Measurements from ENCODE around the gene TLE4.
"Not testable (repeated sequence)": the region's sequence is repeated elsewhere in the genome, so short reads cannot be mapped to it uniquely, and the experiment has no call there.

TLE4 gene

GRCh38 chr9:79638806-79639205 lies 67.0 kb downstream of the TLE4 start:
- DNase-seq: no peak

DNA sequence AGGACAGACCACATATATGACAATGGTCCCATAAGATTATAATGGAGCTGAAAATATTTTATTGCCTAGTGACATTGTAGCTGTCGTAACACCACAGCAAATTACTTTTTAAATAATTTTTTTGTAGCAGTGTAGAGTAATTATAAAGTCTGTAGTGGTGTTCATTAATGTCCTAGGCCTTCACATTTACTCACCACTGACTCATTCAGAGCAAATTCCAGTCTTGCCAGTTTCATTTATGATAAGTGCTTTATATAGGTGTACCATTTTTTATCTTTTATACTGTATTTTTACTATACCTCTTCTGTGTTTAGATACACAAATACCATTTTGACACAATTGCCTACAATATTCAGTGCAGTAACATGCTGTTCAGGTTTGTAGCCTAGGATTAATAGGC lies 67.6 kb downstream of the TLE4 start:
- DNase-seq: no peak

DNA sequence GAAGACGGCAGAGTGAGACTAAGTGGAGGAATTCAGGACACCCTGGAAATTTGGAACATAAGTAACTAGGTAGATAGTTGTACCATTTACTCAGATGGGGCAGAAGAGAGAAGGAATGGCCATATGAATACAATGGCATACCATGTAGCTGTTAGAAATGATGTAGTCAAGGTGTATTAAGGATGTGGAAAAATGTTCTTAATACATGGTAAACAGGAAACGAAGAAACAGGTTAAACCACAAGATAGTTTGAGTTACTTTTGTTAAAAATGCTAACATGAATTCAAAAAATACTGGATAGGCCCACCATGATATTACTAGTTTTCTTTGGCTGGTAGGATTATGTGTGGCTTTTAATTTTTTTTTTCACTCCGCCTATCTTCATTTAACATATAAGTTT lies 68.3 kb downstream of the TLE4 start:
- DNase-seq: not testable (repeated sequence)

DNA sequence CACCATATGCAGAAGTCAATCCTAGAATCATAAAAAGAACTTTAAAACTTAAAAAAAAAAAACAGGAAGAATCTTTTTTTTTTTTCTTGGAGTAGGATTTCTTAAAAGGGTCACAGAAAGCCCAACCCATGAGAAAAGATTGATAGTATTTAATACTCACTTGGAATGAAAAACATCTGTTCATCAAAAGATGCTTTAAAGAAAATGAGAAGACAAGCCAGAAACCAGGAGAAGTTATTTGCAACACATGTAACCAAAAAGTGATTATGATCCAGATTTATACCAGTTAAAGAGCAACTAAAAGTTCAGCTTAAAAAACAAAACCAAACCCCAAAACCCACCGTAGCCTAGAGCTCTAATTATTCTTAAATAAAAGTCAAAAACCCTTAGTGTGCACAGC lies 69.3 kb downstream of the TLE4 start:
- no peak for DNase-seq

GRCh38 chr9:79642671-79643070 lies 70.9 kb downstream of the TLE4 start:
- no peak for DNase-seq

- no peak for DNase-seq
Measured at GRCh38 chr9:79644048-79644447, 72.3 kb downstream of the TLE4 start.

DNA sequence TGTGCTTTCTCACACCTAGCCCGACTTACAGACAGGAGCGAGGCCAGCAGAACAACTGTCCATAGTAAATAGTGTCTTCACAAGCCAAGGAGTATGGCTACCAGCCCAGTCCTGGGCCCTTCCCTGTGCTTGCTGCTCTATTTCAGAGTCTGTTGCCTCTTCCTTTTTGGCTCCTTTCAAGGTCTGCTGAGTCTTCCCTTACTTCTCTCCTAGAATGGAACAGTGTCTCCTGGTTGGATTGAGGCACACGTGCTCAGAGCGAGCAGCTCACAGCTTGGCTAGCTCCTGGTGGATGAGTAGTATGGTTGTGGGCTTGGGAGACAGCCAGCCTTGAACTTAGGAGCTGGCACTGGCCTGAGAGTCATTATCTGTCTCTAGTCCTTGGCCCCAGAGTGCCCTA lies 72.8 kb downstream of the TLE4 start:
- DNase-seq: no peak

- DNase-seq: no peak
Measured at GRCh38 chr9:79645110-79645509, 73.3 kb downstream of the TLE4 start.

DNA sequence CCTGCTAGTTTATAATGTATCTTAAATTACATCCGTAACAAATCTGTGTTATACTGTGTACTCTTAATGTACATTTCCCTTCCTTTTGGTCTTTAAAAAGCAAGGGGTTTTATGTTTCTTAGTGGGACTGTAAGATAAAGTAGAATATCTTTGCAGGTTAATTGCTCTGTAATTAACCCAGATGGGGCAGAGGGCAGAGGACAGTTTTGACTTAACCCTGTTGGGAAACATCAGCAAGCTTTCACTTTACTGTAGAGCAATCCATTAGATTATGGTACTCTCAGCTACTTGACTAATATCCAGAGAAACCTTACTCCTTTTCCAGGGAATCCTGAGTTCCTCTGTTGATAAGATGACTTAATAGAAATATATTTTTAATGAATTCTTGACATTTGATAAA lies 74.3 kb downstream of the TLE4 start:
- no peak for DNase-seq

DNA sequence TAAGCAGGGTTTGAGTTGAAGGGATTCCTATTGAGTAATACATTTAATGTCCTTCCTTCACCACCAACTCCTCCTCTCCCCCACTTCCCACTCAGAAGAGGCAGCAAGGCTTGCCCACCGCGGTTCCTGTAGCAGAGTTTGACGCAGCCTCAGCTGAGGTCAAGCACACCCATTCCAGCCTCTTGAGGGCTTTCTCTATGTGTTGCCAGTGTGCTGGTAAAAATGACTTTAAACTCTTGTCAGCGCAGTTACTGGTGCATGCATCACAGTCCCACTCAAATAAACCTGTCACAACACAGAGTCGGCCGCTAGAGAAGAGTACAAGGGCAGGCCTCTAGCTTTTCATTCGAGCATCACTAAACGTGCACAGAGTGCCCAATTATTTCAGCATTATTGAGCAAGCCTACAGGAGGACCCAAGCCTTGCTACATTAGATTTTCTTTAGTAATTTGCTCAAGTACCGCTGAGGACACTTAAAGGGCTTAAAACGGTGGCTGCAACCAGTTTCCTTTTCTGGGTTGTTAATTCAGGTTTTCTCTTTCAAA lies 79.6 kb downstream of the TLE4 start:
- DNase-seq: peak; percentile 72 to 76 (median 72)

GRCh38 chr9:79652598-79652997 lies 80.8 kb downstream of the TLE4 start:
- no peak for DNase-seq

GRCh38 chr9:79654591-79655382 lies 83.0 kb downstream of the TLE4 start:
- not testable (repeated sequence) for DNase-seq

GRCh38 chr9:79655551-79655950 lies 83.8 kb downstream of the TLE4 start:
- no peak for DNase-seq

GRCh38 chr9:79656169-79656568 lies 84.4 kb downstream of the TLE4 start:
- DNase-seq: no peak

- no peak for DNase-seq
Measured at GRCh38 chr9:79657891-79658290, 86.1 kb downstream of the TLE4 start.

DNA sequence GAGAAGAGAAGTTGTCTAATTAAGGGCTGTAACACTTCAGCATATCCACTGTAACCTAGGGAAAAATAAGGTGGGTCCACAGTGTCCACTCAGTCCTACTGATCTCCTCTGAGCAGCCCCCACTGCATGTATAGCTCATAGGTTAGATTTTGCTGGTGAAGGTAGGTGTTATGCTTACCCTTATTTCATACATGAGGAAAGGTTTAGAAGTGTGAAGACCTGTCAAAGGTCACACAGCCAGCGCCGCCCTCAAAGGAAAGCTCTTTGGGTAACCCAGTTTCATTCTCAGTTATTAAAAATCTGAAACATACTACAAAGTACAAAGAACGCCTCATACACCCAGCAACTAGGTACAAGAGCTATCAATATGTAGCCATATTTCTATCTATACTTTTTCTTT lies 87.2 kb downstream of the TLE4 start:
- no peak for DNase-seq

GRCh38 chr9:79660615-79661014 lies 88.8 kb downstream of the TLE4 start:
- DNase-seq: no peak

DNA sequence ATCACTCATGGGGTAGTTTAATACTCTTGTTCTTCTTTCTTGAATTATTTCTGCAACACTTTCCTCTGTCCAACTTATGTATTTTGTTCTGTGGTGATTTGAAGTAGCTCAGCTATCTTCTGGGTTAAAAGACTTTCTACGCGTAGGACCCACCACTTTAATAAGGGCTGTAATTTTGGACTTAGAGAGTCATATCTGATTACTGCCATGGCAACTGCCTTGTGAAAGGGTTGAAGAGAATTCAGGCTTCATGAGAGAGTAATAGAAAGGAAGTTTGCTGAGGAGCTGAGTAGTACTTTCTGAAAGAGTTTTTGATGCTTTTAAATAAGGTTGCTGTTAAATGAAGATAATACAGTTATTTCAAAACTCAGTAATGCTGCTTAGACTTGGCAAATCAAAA lies 89.5 kb downstream of the TLE4 start:
- no peak for DNase-seq

GRCh38 chr9:79661886-79662536 lies 90.2 kb downstream of the TLE4 start:
- no peak for DNase-seq

- DNase-seq: no peak
Measured at GRCh38 chr9:79662537-79662956, 90.8 kb downstream of the TLE4 start.

DNA sequence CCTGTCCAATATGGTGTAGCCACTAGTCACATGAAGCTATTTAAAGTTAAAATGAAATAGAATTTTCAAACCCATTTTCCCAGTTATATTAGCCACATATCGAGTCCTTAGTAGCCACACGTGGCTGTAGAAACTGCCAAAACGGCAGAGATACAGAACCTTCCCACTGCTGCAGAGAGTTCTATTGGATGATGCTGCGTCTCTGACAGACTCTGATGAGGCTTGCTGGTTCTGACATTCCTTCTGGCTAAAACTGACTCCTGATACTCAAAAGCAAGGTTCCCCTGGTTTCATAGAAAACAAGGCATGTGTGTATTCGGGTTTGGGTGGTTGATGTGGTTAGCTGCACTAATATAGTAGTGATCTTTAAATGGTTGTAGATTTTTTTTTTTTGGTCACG lies 91.5 kb downstream of the TLE4 start:
- DNase-seq: no peak

GRCh38 chr9:79663878-79664277 lies 92.1 kb downstream of the TLE4 start:
- DNase-seq: no peak

DNA sequence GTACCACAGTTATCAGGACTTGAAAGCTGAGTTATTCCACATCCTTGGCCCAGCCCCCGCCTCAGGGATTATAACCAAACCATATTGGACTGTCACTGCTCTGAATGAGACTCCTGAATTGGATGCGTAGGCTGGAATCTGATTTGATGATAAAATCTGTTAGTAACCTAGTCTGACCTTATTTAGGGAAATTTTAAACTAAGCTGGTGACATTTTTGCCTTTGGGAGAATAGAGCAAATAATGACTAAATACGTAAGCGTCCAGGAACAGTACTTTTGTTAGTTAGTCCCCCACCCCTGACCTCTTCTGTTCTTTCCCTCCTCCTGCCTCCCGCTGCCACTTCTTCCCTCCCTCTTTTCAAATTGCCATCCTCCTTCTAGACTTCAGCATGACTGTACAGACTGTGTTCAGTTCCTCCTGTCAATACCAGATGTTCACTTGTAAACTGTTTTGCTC lies 92.6 kb downstream of the TLE4 start:
- peak; percentile 54 to 79 (median 58) for DNase-seq

- DNase-seq: no peak
Measured at GRCh38 chr9:79665369-79665768, 93.6 kb downstream of the TLE4 start.
